H9 (cell line): ENCODE results near the gene CCDC192. TPM values are rescaled to one million over a fixed set of nuclear protein-coding genes. Genes with fewer than 3 reads are reported as not detected.

ENCODE experiments used
- DNase-seq: peaks from one replicate; pipeline ENCODE4 v3.0.0-alpha.2; 2017
- H2AFZ ChIP-seq: one replicate; pipeline ENCODE4 v1.6.1; 2013; ENCODE audit warnings: mild to moderate bottlenecking, low read length, control low read depth, moderate library complexity
- H2AK5ac ChIP-seq: 2 replicates; pipeline ENCODE4 v1.6.1; 2013; ENCODE audit warnings: low read length, control low read depth, mixed read lengths; ENCODE audit not compliant: insufficient read length
- H2BK120ac ChIP-seq: one replicate; pipeline ENCODE4 v1.6.1; 2013; ENCODE audit warnings: low read depth, mild to moderate bottlenecking, low read length, control low read depth, inconsistent platforms; ENCODE audit not compliant: poor library complexity, severe bottlenecking
- H2BK12ac ChIP-seq: 2 replicates; pipeline ENCODE4 v1.6.1; 2013; ENCODE audit warnings: low read length, control low read depth, mixed read lengths, low read depth; ENCODE audit not compliant: insufficient read length
- H2BK15ac ChIP-seq: 2 replicates; pipeline ENCODE4 v1.6.1; 2013; ENCODE audit warnings: low read depth, low read length, control low read depth
- H2BK20ac ChIP-seq: one replicate; pipeline ENCODE4 v1.6.1; 2013; ENCODE audit warnings: low read depth, mild to moderate bottlenecking, low read length, control low read depth, inconsistent platforms; ENCODE audit not compliant: poor library complexity, severe bottlenecking
- H2BK5ac ChIP-seq: 2 replicates; pipeline ENCODE4 v1.6.1; 2013; ENCODE audit warnings: low read length, control low read depth, mixed read lengths; ENCODE audit not compliant: insufficient read length
- H3K14ac ChIP-seq: 2 replicates; pipeline ENCODE4 v1.6.1; 2013; ENCODE audit warnings: low read length, control low read depth; ENCODE audit not compliant: insufficient read depth
- H3K18ac ChIP-seq: 2 replicates; pipeline ENCODE4 v1.6.1; 2013; ENCODE audit warnings: low read depth, mild to moderate bottlenecking, mixed read lengths, low read length, control low read depth; ENCODE audit not compliant: insufficient read length
- H3K23ac ChIP-seq: 2 replicates; pipeline ENCODE4 v1.6.1; 2013; ENCODE audit warnings: low read length, control low read depth, mixed read lengths, low read depth; ENCODE audit not compliant: insufficient read length
- H3K23me2 ChIP-seq: 2 replicates; pipeline ENCODE4 v1.6.1; 2013; ENCODE audit warnings: low read depth, mild to moderate bottlenecking, mixed read lengths, low read length, control low read depth; ENCODE audit not compliant: insufficient read length, poor library complexity, severe bottlenecking
- H3K27ac ChIP-seq: 2 replicates; pipeline ENCODE4 v1.5.1; 2013; ENCODE audit warnings: low read length, control low read depth, mixed read lengths, low read depth; ENCODE audit not compliant: insufficient read length
- H3K27me3 ChIP-seq: 2 replicates; pipeline ENCODE4 v1.6.1; 2013; ENCODE audit warnings: low read length, control low read depth, inconsistent platforms; ENCODE audit not compliant: insufficient read depth
- H3K4ac ChIP-seq: 2 replicates; pipeline ENCODE4 v1.6.1; 2013; ENCODE audit warnings: low read depth, mild to moderate bottlenecking, control low read depth, inconsistent platforms, low read length, moderate library complexity
- H3K4me1 ChIP-seq: 2 replicates; pipeline ENCODE4 v1.6.1; 2013; ENCODE audit warnings: low read length, control low read depth, inconsistent platforms; ENCODE audit not compliant: insufficient read depth
- H3K4me2 ChIP-seq: 2 replicates; pipeline ENCODE4 v1.6.1; 2013; ENCODE audit warnings: low read length, control low read depth, mixed read lengths; ENCODE audit not compliant: insufficient read length, insufficient read depth
- H3K56ac ChIP-seq: 2 replicates; pipeline ENCODE4 v1.6.1; 2013; ENCODE audit warnings: low read depth, mild to moderate bottlenecking, mixed read lengths, low read length, control low read depth; ENCODE audit not compliant: insufficient read length
- H3K79me1 ChIP-seq: 2 replicates; pipeline ENCODE4 v1.6.1; 2013; ENCODE audit warnings: low read depth, mild to moderate bottlenecking, moderate library complexity, low read length, control low read depth, inconsistent platforms; ENCODE audit not compliant: insufficient read depth, poor library complexity, severe bottlenecking
- H3K79me2 ChIP-seq: 2 replicates; pipeline ENCODE4 v1.6.1; 2013; ENCODE audit warnings: low read length, control low read depth, inconsistent platforms; ENCODE audit not compliant: insufficient read depth
- H3K9ac ChIP-seq: 2 replicates; pipeline ENCODE4 v1.6.1; 2013; ENCODE audit warnings: low read length, control low read depth, mixed read lengths; ENCODE audit not compliant: insufficient read length; ENCODE audit errors: extremely low read depth
- H3K9me3 ChIP-seq: one replicate; pipeline ENCODE4 v1.6.1; 2013; ENCODE audit warnings: low read depth, low read length, inconsistent platforms; ENCODE audit not compliant: control insufficient read depth
- H3T11ph ChIP-seq: one replicate; pipeline ENCODE4 v1.6.1; 2013; ENCODE audit warnings: mild to moderate bottlenecking, low read length, control low read depth, inconsistent platforms
- H4K20me1 ChIP-seq: one replicate; pipeline ENCODE4 v1.6.1; 2013; ENCODE audit not compliant: control insufficient read depth, insufficient read length, insufficient read depth
- H4K5ac ChIP-seq: 2 replicates; pipeline ENCODE4 v1.6.1; 2013; ENCODE audit warnings: low read depth, mild to moderate bottlenecking, mixed read lengths, low read length, control low read depth; ENCODE audit not compliant: insufficient read length
- H4K8ac ChIP-seq: replicated peaks from 2 replicates; pipeline ENCODE4 v1.6.1; 2013; ENCODE audit warnings: low read length, control low read depth, mixed read lengths, low read depth; ENCODE audit not compliant: insufficient read length
- H4K91ac ChIP-seq: 2 replicates; pipeline ENCODE4 v1.6.1; 2013; ENCODE audit warnings: low read depth, mild to moderate bottlenecking, moderate library complexity, mixed read lengths, low read length, control low read depth; ENCODE audit not compliant: insufficient read length
- H3K27ac Mint-ChIP-seq, 3 experiments: 2 replicates in 2 of 3; 3 replicates in 1 of 3; pipeline ENCODE4 v1.8.0; 2020 to 2021; ENCODE audit warnings: mixed read lengths in 3 of 3, mild to moderate bottlenecking in 1 of 3, moderate library complexity in 1 of 3
- H3K27me3 Mint-ChIP-seq: 2 replicates; pipeline ENCODE4 v1.8.0; 2021; ENCODE audit warnings: low read depth, mild to moderate bottlenecking, moderate library complexity, mixed read lengths
- H3K36me3 Mint-ChIP-seq, 3 experiments: 2 replicates in 2 of 3; 3 replicates in 1 of 3; pipeline ENCODE4 v1.8.0; 2020 to 2021; ENCODE audit warnings: low read depth in 3 of 3, mixed read lengths in 3 of 3; ENCODE audit not compliant: insufficient read depth in 1 of 3
- H3K4me1 Mint-ChIP-seq, 2 experiments: 2 replicates each; pipeline ENCODE4 v1.8.0; 2020; ENCODE audit warnings: mixed read lengths in 2 of 2
- H3K4me3 Mint-ChIP-seq, 2 experiments: 2 replicates in 1 of 2; 3 replicates in 1 of 2; pipeline ENCODE4 v1.8.0; 2020 to 2021; ENCODE audit warnings: mild to moderate bottlenecking in 2 of 2, mixed read lengths in 2 of 2, moderate library complexity in 1 of 2
- H3K9me3 Mint-ChIP-seq, 2 experiments: 2 replicates in 1 of 2; 3 replicates in 1 of 2; pipeline ENCODE4 v1.8.0; 2020; ENCODE audit warnings: mild to moderate bottlenecking in 2 of 2, mixed read lengths in 2 of 2, moderate library complexity in 1 of 2
- WGBS: extraction: QIAGEN DNeasy Blood & Tissue Kit; methylation state at CpG from one replicate; pipeline ENCODE4 v1.1.7; 2013; ENCODE audit warnings: missing lambda C conversion rate, low lambda C conversion rate, mixed read lengths; ENCODE audit not compliant: insufficient read length; ENCODE audit errors: extremely low coverage; 5-methylcytosine and 5-hydroxymethylcytosine counted together
- total RNA-seq: library from RNA; stranded (reverse); gene quantifications from 2 replicates; pipeline ENCODE4 v1.2.1, GENCODE V29; 2021
- TF ChIP-seq, protein P1 (sequence below): fragments of 200-600 bp; sonication (generic); conservative IDR thresholded peaks from 3 replicates; pipeline ENCODE4 v1.8.0; 2021; ENCODE audit warnings: antibody characterized with exemption, mild to moderate bottlenecking

The CCDC192 gene
- total RNA-seq, 1 experiment from 2014 or later, result not detected

DNA sequence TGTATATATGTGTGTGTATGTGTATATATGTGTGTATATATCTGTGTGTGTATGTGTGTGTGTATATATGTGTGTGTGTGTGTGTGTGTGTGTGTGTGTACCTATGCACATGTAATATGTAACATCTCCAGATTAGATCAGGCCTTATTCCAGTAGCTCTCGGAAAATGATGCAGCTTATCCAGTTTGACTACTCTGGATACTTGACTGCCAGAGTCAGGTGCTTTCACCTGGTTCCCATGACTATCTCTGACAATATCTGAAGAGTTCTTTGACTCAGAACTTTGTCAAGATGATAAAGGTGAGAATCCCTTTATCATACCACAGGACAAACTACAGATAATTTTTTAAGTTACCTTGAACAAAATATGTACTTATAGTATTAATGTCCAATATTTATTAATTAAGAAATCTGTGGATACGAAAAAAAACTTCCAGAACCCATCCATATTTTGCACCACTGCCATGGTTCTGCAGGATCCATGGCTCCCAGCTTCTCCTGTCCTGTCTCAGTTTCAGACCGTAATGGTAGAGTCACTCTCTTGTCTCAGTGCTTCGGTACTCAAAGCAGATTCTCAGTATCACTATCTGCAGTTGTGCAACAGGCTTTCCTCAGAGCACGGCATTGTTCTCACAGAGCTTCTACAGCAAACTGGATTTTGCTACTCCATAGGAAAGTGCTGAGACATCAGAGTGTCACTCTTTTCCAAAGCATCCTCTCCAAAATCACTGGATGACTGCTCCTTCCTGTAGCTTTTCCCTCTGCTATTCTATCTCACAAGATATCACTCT is 216.0 kb downstream of the CCDC192 start:
- Mint-ChIP-seq H3K9me3 (no peaks in the 10 kb centered on the region; a peak in 1 of 5 replicates), H3K4me3 (no peak overlapping the region), H3K4me1 (peaks cover 0 to under 1% of the 10 kb centered on the region in 2 experiments; a peak in 1 of 4 replicates), H3K27me3 (peaks cover 2% of the 10 kb centered on the region), H3K27ac (no peak overlapping the region), H3K36me3 (no peaks in the 10 kb centered on the region)
- Histone ChIP-seq H2AFZ (no peak overlapping the region), H3K4me2 (no peak overlapping the region), H3K23me2 (no peaks in the 10 kb centered on the region), H4K91ac (no peak overlapping the region), H3K9ac (no peak overlapping the region), H3K4me1 (no peaks in the 10 kb centered on the region), H3K79me1 (no peaks in the 10 kb centered on the region), H3K23ac (no peak overlapping the region), H3K27me3 (no peaks in the 10 kb centered on the region), H3K79me2 (no peaks in the 10 kb centered on the region), H3K27ac (no peak overlapping the region), H3K4ac (no peak overlapping the region), H2BK5ac (no peak overlapping the region), H2BK20ac (no peak overlapping the region), H3K56ac (no peak overlapping the region), H3K9me3 (no peaks in the 10 kb centered on the region), H4K5ac (no peak overlapping the region), H2BK120ac (no peak overlapping the region), H4K20me1 (no peaks in the 10 kb centered on the region), H4K8ac (no peak overlapping the region), H2BK15ac (no peak overlapping the region), H3T11ph (no peak overlapping the region), H2BK12ac (no peak overlapping the region), H3K18ac (no peak overlapping the region), H3K14ac (no peak overlapping the region), H2AK5ac (no peak overlapping the region)
- no peak for DNase-seq
- TF ChIP-seq, protein P1, sequence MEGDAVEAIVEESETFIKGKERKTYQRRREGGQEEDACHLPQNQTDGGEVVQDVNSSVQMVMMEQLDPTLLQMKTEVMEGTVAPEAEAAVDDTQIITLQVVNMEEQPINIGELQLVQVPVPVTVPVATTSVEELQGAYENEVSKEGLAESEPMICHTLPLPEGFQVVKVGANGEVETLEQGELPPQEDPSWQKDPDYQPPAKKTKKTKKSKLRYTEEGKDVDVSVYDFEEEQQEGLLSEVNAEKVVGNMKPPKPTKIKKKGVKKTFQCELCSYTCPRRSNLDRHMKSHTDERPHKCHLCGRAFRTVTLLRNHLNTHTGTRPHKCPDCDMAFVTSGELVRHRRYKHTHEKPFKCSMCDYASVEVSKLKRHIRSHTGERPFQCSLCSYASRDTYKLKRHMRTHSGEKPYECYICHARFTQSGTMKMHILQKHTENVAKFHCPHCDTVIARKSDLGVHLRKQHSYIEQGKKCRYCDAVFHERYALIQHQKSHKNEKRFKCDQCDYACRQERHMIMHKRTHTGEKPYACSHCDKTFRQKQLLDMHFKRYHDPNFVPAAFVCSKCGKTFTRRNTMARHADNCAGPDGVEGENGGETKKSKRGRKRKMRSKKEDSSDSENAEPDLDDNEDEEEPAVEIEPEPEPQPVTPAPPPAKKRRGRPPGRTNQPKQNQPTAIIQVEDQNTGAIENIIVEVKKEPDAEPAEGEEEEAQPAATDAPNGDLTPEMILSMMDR, result no peak
- WGBS, result no CpG with 5 or more reads among the region's 5 CpGs
